GM12878 (cell line): ENCODE data around the gene AFMID. TPM values are rescaled to one million over a fixed set of nuclear protein-coding genes. Genes with fewer than 3 reads are reported as not detected.

ENCODE experiments used
- ATAC-seq: fragments of 200-7000 bp; cut with Tn5 transposase; 3 replicates; pipeline ENCODE4 v1.9.1; 2020; ENCODE audit warnings: mild to moderate bottlenecking, moderate library complexity
- BruUV-seq: library from RNA; stranded (reverse); fragments of 400-500 nt; replicated peaks from 2 replicates; lab custom pipeline; 2021; lab: Mats Ljungman, UMichigan
- CTCF ChIA-PET: fragments of 300-600 bp; sonication (Branson Sonifier 250); formaldehyde crosslinking; extraction: SDS; loops from one replicate; lab custom pipeline; 2021; ENCODE audit warnings: inconsistent platforms; lab: Yijun Ruan, JAX
- POLR2A ChIA-PET: fragments of 350-600 bp; formaldehyde crosslinking; extraction: SDS; loops from one replicate; lab custom pipeline; 2021; ENCODE audit warnings: inconsistent platforms; lab: Charles Lee
- RAD21 ChIA-PET: fragments of 300-600 bp; sonication (Branson Sonifier 250); formaldehyde crosslinking; loops from one replicate; lab custom pipeline; 2023; ENCODE audit warnings: antibody characterized with exemption; ENCODE audit not compliant: unreplicated experiment; lab: Charles Lee
- SMC1A ChIA-PET: fragments of 300-600 bp; sonication (Branson Sonifier 250); formaldehyde crosslinking; loops from one replicate; lab custom pipeline; 2023; ENCODE audit not compliant: unreplicated experiment, uncharacterized antibody; lab: Charles Lee
- DNase-seq: peaks from one replicate; pipeline ENCODE4 v3.0.0-alpha.2; 2011; ENCODE audit warnings: low read depth, low spot score
- FAIRE-seq: peaks from 3 replicates; lab custom pipeline; 2011; peaks lifted over from hg19 to GRCh38; lab: Jason Lieb, UNC
- H2AFZ ChIP-seq: 2 replicates; pipeline ENCODE4 v1.6.0; 2011; ENCODE audit warnings: low read depth, low read length, control low read depth; ENCODE audit not compliant: control insufficient read depth
- H3K27ac ChIP-seq: 2 replicates; pipeline ENCODE4 v1.5.1; 2011; ENCODE audit warnings: control low read depth; ENCODE audit not compliant: control insufficient read depth, insufficient read depth
- H3K27me3 ChIP-seq, 2 experiments: replicated peaks in 1 of 2; 2 replicates each; pipeline versions ENCODE4 v1.6.0 to v1.6.1; 2011; ENCODE audit warnings: low read length in 1 of 2; ENCODE audit not compliant: control insufficient read depth in 2 of 2, insufficient read depth in 2 of 2
- H3K36me3 ChIP-seq, 2 experiments: 2 replicates each; pipeline ENCODE4 v1.5.1; 2011; ENCODE audit warnings: low read length in 1 of 2; ENCODE audit not compliant: control insufficient read depth in 2 of 2, insufficient read depth in 2 of 2
- H3K4me1 ChIP-seq: 2 replicates; pipeline ENCODE4 v1.6.1; 2011; ENCODE audit warnings: mild to moderate bottlenecking, low read length, moderate library complexity, mixed read lengths; ENCODE audit not compliant: control insufficient read depth, insufficient read depth
- H3K4me2 ChIP-seq: 2 replicates; pipeline ENCODE4 v1.6.0; 2011; ENCODE audit warnings: control low read depth; ENCODE audit not compliant: control insufficient read depth, insufficient read depth
- H3K4me3 ChIP-seq: fragments of 200-600 bp; sonication (generic); 2 replicates; pipeline ENCODE4 v1.5.1; 2016
- H3K79me2 ChIP-seq: 2 replicates; pipeline ENCODE4 v1.6.0; 2011; ENCODE audit warnings: low read length; ENCODE audit not compliant: control insufficient read depth, insufficient read depth
- H3K9ac ChIP-seq: 2 replicates; pipeline ENCODE4 v1.8.0; 2011; ENCODE audit warnings: low read length, control low read depth, mixed read lengths; ENCODE audit not compliant: control insufficient read depth, insufficient read depth
- H3K9me3 ChIP-seq: replicated peaks from 3 replicates; pipeline ENCODE4 v1.5.1; 2011; ENCODE audit warnings: mild to moderate bottlenecking, low read length; ENCODE audit not compliant: control insufficient read depth, insufficient read depth
- H4K20me1 ChIP-seq: 2 replicates; pipeline ENCODE4 v1.6.0; 2011; ENCODE audit not compliant: control insufficient read depth, insufficient read depth
- BACH1 ChIP-seq: fragments of 450-650 bp; IDR thresholded peaks from 2 replicates; pipeline ENCODE4 v1.6.1; 2017; ENCODE audit warnings: mild to moderate bottlenecking, borderline replicate concordance
- CBX3 ChIP-seq: fragments of 200-600 bp; sonication (generic); IDR thresholded peaks from 2 replicates; pipeline ENCODE4 v1.6.1; 2016; ENCODE audit warnings: low read depth, borderline replicate concordance
- CHD1 ChIP-seq: IDR thresholded peaks from 2 replicates; pipeline ENCODE4 v1.6.1; 2012; ENCODE audit warnings: low read depth, low read length, improper control_type of control experiment
- HCFC1 ChIP-seq: fragments of 150-350 bp; IDR thresholded peaks from 2 replicates; pipeline ENCODE4 v1.6.1; 2014; ENCODE audit warnings: low read length
- HDAC6 ChIP-seq: fragments of 200-600 bp; sonication (generic); IDR thresholded peaks from one replicate; pipeline ENCODE4 v1.8.0; 2017; ENCODE audit warnings: antibody characterized with exemption; ENCODE audit not compliant: unreplicated experiment
- MLLT1 ChIP-seq: fragments of 450-650 bp; IDR thresholded peaks from 2 replicates; pipeline ENCODE4 v1.6.1; 2016; ENCODE audit warnings: mild to moderate bottlenecking
- MYB ChIP-seq: fragments of 150-350 bp; IDR thresholded peaks from 2 replicates; pipeline ENCODE4 v1.6.1; 2014; ENCODE audit warnings: mild to moderate bottlenecking, low read depth, low read length, borderline replicate concordance
- MYC ChIP-seq: IDR thresholded peaks from 2 replicates; pipeline ENCODE4 v1.6.1; 2011; ENCODE audit warnings: mild to moderate bottlenecking, low read length, moderate library complexity, inconsistent platforms; ENCODE audit not compliant: insufficient read depth, insufficient replicate concordance, insufficient read length, severe bottlenecking
- POLR2A ChIP-seq: IDR thresholded peaks from 2 replicates; pipeline ENCODE4 v1.6.1; 2011; ENCODE audit warnings: low read depth, mild to moderate bottlenecking, low read length
- RAD51 ChIP-seq: fragments of 450-650 bp; IDR thresholded peaks from 2 replicates; pipeline ENCODE4 v1.6.1; 2016; ENCODE audit warnings: moderate library complexity, mild to moderate bottlenecking, inconsistent platforms
- RBBP5 ChIP-seq: fragments of 200-600 bp; sonication (generic); conservative IDR thresholded peaks from 2 replicates; pipeline ENCODE4 v1.6.1; 2016
- RFX5 ChIP-seq: IDR thresholded peaks from 2 replicates; pipeline ENCODE4 v1.6.1; 2011; ENCODE audit warnings: low read depth, low read length, improper control_type of control experiment
- TARDBP ChIP-seq: IDR thresholded peaks from 2 replicates; pipeline ENCODE4 v1.6.1; 2016; ENCODE audit warnings: borderline replicate concordance
- WRNIP1 ChIP-seq: IDR thresholded peaks from 2 replicates; pipeline ENCODE4 v1.6.1; 2011; ENCODE audit warnings: low read depth, low read length, improper control_type of control experiment, borderline replicate concordance
- ZNF592 ChIP-seq: fragments of 450-650 bp; IDR thresholded peaks from 2 replicates; pipeline ENCODE4 v1.6.1; 2017; ENCODE audit warnings: mild to moderate bottlenecking, moderate library complexity
- WGBS: methylation state at CpG from one replicate; pipeline ENCODE4 v1.1.6; 2016; ENCODE audit warnings: low lambda C conversion rate; ENCODE audit not compliant: insufficient replicate concordance, insufficient coverage; ENCODE audit errors: missing lambda C conversion rate; 5-methylcytosine and 5-hydroxymethylcytosine counted together
- in situ Hi-C: fragments of 300-500 bp; cut with MboI; formaldehyde crosslinking; loops from 9 replicates; pipeline ENCODE4 v1.14.3; 2018; ENCODE audit warnings: mixed read lengths
- intact Hi-C: fragments of 100-400 bp; cut with micrococcal nuclease; formaldehyde crosslinking; loops from one replicate; pipeline ENCODE4 v1.14.2; 2022; ENCODE audit not compliant: unreplicated experiment
- polyA plus RNA-seq, 11 experiments: library from polyadenylated mRNA; depleted of rRNA in 4 of 11; unstranded in 6 of 11; stranded (reverse) in 5 of 11; fragments of >200 nt; fragmentation: Nextera tagmentation in 4 of 11; fragmentation: Illumina TruSeq in 1 of 11; extraction: Ambion mirVana in 4 of 11; extraction: Trizol in 1 of 11; gene quantifications; 1 replicate in 1 of 11; 2 replicates in 10 of 11; pipeline versions ENCODE4 v1.2.1 to v1.2.3, GENCODE V29; 2011 to 2016; ENCODE audit warnings: inconsistent platforms in 2 of 11, missing spikeins in 2 of 11, low read depth in 1 of 11
- total RNA-seq, 4 experiments: library from RNA; depleted of rRNA in 3 of 4; stranded (reverse); fragments of >200 nt in 3 of 4; fragmentation: Illumina TruSeq in 1 of 4; extraction: Trizol in 1 of 4; gene quantifications; 2 replicates each; pipeline versions ENCODE4 v1.2.1 to v1.2.3, GENCODE V29; 2013 to 2021

AFMID gene
- total and polyA plus RNA-seq, 10 of the 15 experiments (the other 5 are each of a cell fraction or from before 2014, with no cell fraction given), result 36.1 to 98.8 (median 51.6) TPM

- TF ChIP-seq ZNF592, result no peak
- no peak for TF ChIP-seq POLR2A
- TF ChIP-seq CHD1, result no peak
- TF ChIP-seq, all 136 proteins: peak for 42
Measured at GRCh38 chr17:78159575-78160158, 27.5 kb upstream of the AFMID start (continued).

GRCh38 chr17:78163881-78164747, 23.0 kb upstream of the AFMID start:
- Histone ChIP-seq H3K9ac (no peak overlapping the region), H3K4me1 (peaks cover 25% of the 10 kb centered on the region), H3K4me3 (no peak overlapping the region), H3K79me2 (peaks cover 13% of the 10 kb centered on the region), H4K20me1 (no peaks in the 10 kb centered on the region), H3K36me3 (no peaks in the 10 kb centered on the region), H3K27me3 (no peaks in the 10 kb centered on the region), H3K9me3 (no peaks in the 10 kb centered on the region), H3K27ac (no peak overlapping the region), H3K4me2 (no peak overlapping the region), H2AFZ (no peak overlapping the region)
- ChIA-PET RAD21 (no interaction called here), SMC1A (no interaction called here), CTCF (interaction anchor here (1.0 to 3.1 kb wide), 5 partner anchors 9 to 27 kb away, joined by 3 to 15 read pairs (median 3); no protein-coding TSS in a partner anchor), POLR2A (interaction anchor here (0.6 to 1.1 kb wide), 3 partner anchors 11 to 26 kb away, joined by 3 to 6 read pairs (median 5); no protein-coding TSS in a partner anchor)
- no peak for ATAC-seq
- intact Hi-C loops, result no loop called here
- no TSS peak for BruUV-seq
- FAIRE-seq, result no peak
- WGBS, result 68% methylated on average over 22 of the region's 22 CpGs
- TF ChIP-seq CBX3, result no peak
- TF ChIP-seq RAD51, result no peak
- TF ChIP-seq MLLT1, result no peak
- TF ChIP-seq WRNIP1, result no peak
- no peak for TF ChIP-seq TARDBP
- TF ChIP-seq BACH1, result no peak
- no peak for TF ChIP-seq RFX5
- TF ChIP-seq MYC, result no peak
- TF ChIP-seq RBBP5, result no peak
- TF ChIP-seq MYB, result no peak
- no peak for TF ChIP-seq HDAC6
- TF ChIP-seq HCFC1, result no peak
- TF ChIP-seq, all 136 proteins: peak for 0
- DNase-seq, result no peak
- in situ Hi-C loops, result loop anchor here (25.0 kb wide), 1 partner anchor 1902 kb away; the partner anchor contains the start of gene UBALD2
